Vagina (tissue), 2 donors: Measurements from ENCODE around the gene ACMSD.

Source experiments
- CTCF ChIP-seq, 3 experiments: fragments of 450-650 bp in 2 of 3; fragments of 200-600 bp in 1 of 3; sonication (generic) in 1 of 3; IDR thresholded peaks; one replicate each; pipeline ENCODE4 v1.5.1; 2017 to 2019; ENCODE audit warnings: antibody characterized with exemption in 3 of 3, mild to moderate bottlenecking in 2 of 3, moderate library complexity in 2 of 3
- POLR2A ChIP-seq, 2 donors: fragments of 450-650 bp; IDR thresholded peaks; one replicate each; pipeline ENCODE4 v1.6.1; 2017; ENCODE audit warnings: antibody characterized with exemption in 2 of 2, mild to moderate bottlenecking in 2 of 2, moderate library complexity in 2 of 2

DNA sequence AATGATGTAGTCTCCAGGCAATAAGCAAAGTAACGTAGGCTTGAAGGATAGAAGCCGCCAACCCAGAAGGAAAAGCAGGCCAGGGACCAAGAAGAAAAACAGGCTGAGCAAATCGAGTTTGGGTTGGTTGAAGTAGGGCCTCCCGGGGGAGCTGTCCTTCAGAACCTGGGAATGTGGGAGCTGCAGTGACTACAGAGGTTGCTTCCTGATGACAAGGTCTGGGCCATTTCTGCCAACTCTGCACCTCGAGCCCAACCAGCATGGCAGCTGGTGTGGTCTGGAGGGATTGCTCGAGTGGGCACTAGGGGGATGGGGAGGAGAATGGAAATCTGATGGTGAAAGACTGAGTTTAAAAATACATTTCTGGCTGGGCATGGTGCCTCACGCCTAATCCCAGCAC, 14.1 kb downstream of the ACMSD start:
- no peak for TF ChIP-seq CTCF (IDR thresholded peaks at IDR 0.05)
- no peak for TF ChIP-seq POLR2A (IDR thresholded peaks at IDR 0.05)
